PC-3 (cell line): ENCODE results near the gene IL1R1. TPM values are rescaled to one million over a fixed set of nuclear protein-coding genes. Genes with fewer than 3 reads are reported as not detected.

Experiments used
- ATAC-seq: fragments of 200-7000 bp; cut with Tn5 transposase; 2 replicates; pipeline ENCODE4 v1.9.1; 2020; ENCODE audit warnings: mild to moderate bottlenecking, moderate library complexity
- BruUV-seq: library from RNA; stranded (reverse); fragments of 400-500 nt; replicated peaks from 2 replicates; lab custom pipeline; 2021; lab: Mats Ljungman, UMichigan
- CTCF ChIA-PET: fragments of 300-600 bp; sonication (Branson Sonifier 250); formaldehyde crosslinking; loops from one replicate; lab custom pipeline; 2022; ENCODE audit warnings: antibody characterized with exemption; lab: Charles Lee
- POLR2A ChIA-PET: fragments of 300-600 bp; sonication (Branson Sonifier 250); formaldehyde crosslinking; loops from one replicate; lab custom pipeline; 2022; ENCODE audit warnings: antibody characterized with exemption; ENCODE audit not compliant: unreplicated experiment; lab: Charles Lee
- DNase-seq: peaks from one replicate; pipeline ENCODE4 v3.0.0-alpha.2; 2015
- H2AFZ ChIP-seq: fragments of 300-600 bp; sonication (generic); 2 replicates; pipeline ENCODE4 v1.6.0; 2016; ENCODE audit warnings: antibody characterized with exemption, low read length
- H3F3A ChIP-seq: fragments of 300-600 bp; sonication (generic); one replicate; pipeline ENCODE4 v1.6.0; 2017; ENCODE audit warnings: antibody characterized with exemption, low read length, control low read depth, mild to moderate bottlenecking; ENCODE audit not compliant: unreplicated experiment
- H3K27ac ChIP-seq: fragments of 300-600 bp; sonication (generic); 2 replicates; pipeline ENCODE4 v1.5.1; 2016; ENCODE audit warnings: mild to moderate bottlenecking, low read length
- H3K27me3 ChIP-seq: fragments of 300-600 bp; sonication (generic); 2 replicates; pipeline ENCODE4 v1.6.1; 2016; ENCODE audit warnings: low read length, mixed read lengths
- H3K36me3 ChIP-seq: fragments of 300-600 bp; sonication (generic); 2 replicates; pipeline ENCODE4 v1.6.1; 2016; ENCODE audit warnings: low read depth, mixed run types, low read length, mixed read lengths
- H3K4me1 ChIP-seq: fragments of 300-600 bp; sonication (generic); 2 replicates; pipeline ENCODE4 v1.5.1; 2016; ENCODE audit warnings: low read length; ENCODE audit not compliant: insufficient read depth
- H3K4me2 ChIP-seq: fragments of 300-600 bp; sonication (generic); 2 replicates; pipeline ENCODE4 v1.6.0; 2016; ENCODE audit warnings: low read length
- H3K4me3 ChIP-seq: fragments of 300-600 bp; sonication (generic); 2 replicates; pipeline ENCODE4 v1.5.1; 2016; ENCODE audit warnings: mild to moderate bottlenecking, low read length, mixed read lengths
- H3K79me2 ChIP-seq: fragments of 300-600 bp; sonication (generic); 2 replicates; pipeline ENCODE4 v1.6.1; 2017; ENCODE audit warnings: low read length, mixed read lengths
- H3K9ac ChIP-seq: fragments of 300-600 bp; sonication (generic); 2 replicates; pipeline ENCODE4 v1.6.0; 2016; ENCODE audit warnings: mild to moderate bottlenecking, low read length
- H3K9me2 ChIP-seq: fragments of 300-600 bp; sonication (generic); replicated peaks from 2 replicates; pipeline ENCODE4 v1.6.1; 2016; ENCODE audit warnings: mixed run types, low read length, mixed read lengths
- H3K9me3 ChIP-seq: fragments of 300-600 bp; sonication (generic); 2 replicates; pipeline ENCODE4 v1.6.1; 2016; ENCODE audit warnings: low read length, mixed read lengths
- H4K20me1 ChIP-seq: fragments of 300-600 bp; sonication (generic); 2 replicates; pipeline ENCODE4 v1.6.1; 2016; ENCODE audit warnings: low read length, mixed read lengths
- CTCF ChIP-seq: fragments of 300-600 bp; sonication (generic); conservative IDR thresholded peaks from 2 replicates; pipeline ENCODE4 v1.5.1; 2017; ENCODE audit warnings: antibody characterized with exemption, low read depth, mild to moderate bottlenecking, low read length
- EZH2 ChIP-seq: fragments of 300-600 bp; sonication (generic); IDR thresholded peaks from one replicate; pipeline ENCODE4 v1.6.1; 2017; ENCODE audit warnings: antibody characterized with exemption, mild to moderate bottlenecking, low read length; ENCODE audit not compliant: unreplicated experiment
- EZH2phosphoT487 ChIP-seq: fragments of 300-600 bp; sonication (generic); IDR thresholded peaks from 2 replicates; pipeline ENCODE4 v1.6.1; 2018; ENCODE audit warnings: mild to moderate bottlenecking, antibody characterized with exemption, low read length, borderline replicate concordance
- intact Hi-C: fragments of 100-400 bp; cut with micrococcal nuclease; formaldehyde crosslinking; loops from 2 replicates; pipeline ENCODE4 v1.9.0; 2023
- total RNA-seq: library from RNA; depleted of rRNA; stranded (reverse); fragments of >200 nt; gene quantifications from 2 replicates; pipeline ENCODE4 v1.2.3, GENCODE V29; 2014

IL1R1 gene
- total RNA-seq, 1 experiment from 2014 or later, result 0.69 TPM

GRCh38 chr2:102138331-102138730, 4.2 kb upstream of the IL1R1 start:
- H3K9me2 ChIP-seq, result no peaks in the 10 kb centered on the region
- H3K27me3 ChIP-seq, result no peaks in the 10 kb centered on the region
- no peak overlapping the region for H2AFZ ChIP-seq
- TF ChIP-seq CTCF, result no peak
- no peak for TF ChIP-seq EZH2
- TF ChIP-seq EZH2phosphoT487, result no peak
- no peak overlapping the region for H3K27ac ChIP-seq
- no peak for ATAC-seq
- ChIA-PET CTCF (no interaction called here), POLR2A (no interaction called here)
- no peak for DNase-seq
- intact Hi-C loops, result no loop called here
- no peaks in the 10 kb centered on the region for H3K79me2 ChIP-seq
- BruUV-seq, result no TSS peak
- no peaks in the 10 kb centered on the region for H3F3A ChIP-seq
- no peaks in the 10 kb centered on the region for H4K20me1 ChIP-seq
- H3K4me3 ChIP-seq, result no peak overlapping the region
- no peaks in the 10 kb centered on the region for H3K36me3 ChIP-seq
- peaks cover 8% of the 10 kb centered on the region; the same call in 1 of the 2 replicates for H3K4me1 ChIP-seq
- no peak overlapping the region for H3K9ac ChIP-seq
- H3K4me2 ChIP-seq, result no peak overlapping the region
- no peaks in the 10 kb centered on the region for H3K9me3 ChIP-seq

- peaks cover 8% of the 10 kb centered on the region; the same call in 1 of the 2 replicates for H3K4me1 ChIP-seq
- no peak overlapping the region for H3K4me3 ChIP-seq
- H3K79me2 ChIP-seq, result no peaks in the 10 kb centered on the region
- no TSS peak for BruUV-seq
- intact Hi-C loops, result no loop called here
- no peak for DNase-seq
- H4K20me1 ChIP-seq, result no peaks in the 10 kb centered on the region
- TF ChIP-seq EZH2phosphoT487 (no peak), EZH2 (no peak), CTCF (no peak)
- no peak overlapping the region for H3K27ac ChIP-seq
- ATAC-seq, result no peak
- H3K4me2 ChIP-seq, result no peak overlapping the region
- no peak overlapping the region for H3K9ac ChIP-seq
- H3F3A ChIP-seq, result no peaks in the 10 kb centered on the region
- no peaks in the 10 kb centered on the region for H3K27me3 ChIP-seq
- H3K36me3 ChIP-seq, result no peaks in the 10 kb centered on the region
- POLR2A ChIA-PET, result interaction anchor here (0.5 kb wide), 1 partner anchor 138 kb away, joined by 3 read pairs; no protein-coding TSS in a partner anchor
- H2AFZ ChIP-seq, result no peak overlapping the region
- CTCF ChIA-PET, result interaction anchor here (0.6 kb wide), 1 partner anchor 201 kb away, joined by 3 read pairs; no protein-coding TSS in a partner anchor
- no peaks in the 10 kb centered on the region for H3K9me3 ChIP-seq
- no peaks in the 10 kb centered on the region for H3K9me2 ChIP-seq
Measured at GRCh38 chr2:102139851-102140250, 2.7 kb upstream of the IL1R1 start.

- Histone ChIP-seq H4K20me1 (no peaks in the 10 kb centered on the region), H3K4me3 (no peak overlapping the region), H3K27ac (no peak overlapping the region), H3K4me1 (peaks cover 8% of the 10 kb centered on the region; the same call in 1 of the 2 replicates), H3F3A (no peaks in the 10 kb centered on the region), H3K9ac (no peak overlapping the region), H3K9me2 (no peaks in the 10 kb centered on the region), H3K79me2 (no peaks in the 10 kb centered on the region), H3K36me3 (no peaks in the 10 kb centered on the region), H3K27me3 (no peaks in the 10 kb centered on the region), H3K9me3 (no peaks in the 10 kb centered on the region), H3K4me2 (no peak overlapping the region), H2AFZ (no peak overlapping the region)
- intact Hi-C loops, result no loop called here
- POLR2A ChIA-PET, result no interaction called here
- CTCF ChIA-PET, result interaction anchor here (0.6 kb wide), 1 partner anchor 202 kb away, joined by 3 read pairs; no protein-coding TSS in a partner anchor
- no peak for DNase-seq
- ATAC-seq, result no peak
- BruUV-seq, result no TSS peak
- TF ChIP-seq EZH2phosphoT487 (no peak), CTCF (no peak), EZH2 (no peak)
Measured at GRCh38 chr2:102140377-102140776, 2.2 kb upstream of the IL1R1 start.
